ENCODE data around the gene CST6.

CST6 gene

GRCh38 chr11:66011785-66012303 is at the start of gene CST6:
Gene CST6 (plus strand): TSS chr11:66012008. CDS start chr11:66012045, 37 bp downstream.
- no peak for DNase-seq (ENCODE audit: low spot score)

- DNase-seq (ENCODE audit: low spot score) = peak; percentile 18
Observed at GRCh38 chr11:65962141-65962564, 49.7 kb upstream of the CST6 start.

GRCh38 chr11:65964906-65965305 is 46.9 kb upstream of the CST6 start:
- no peak for DNase-seq (ENCODE audit: low spot score)

- DNase-seq (ENCODE audit: low spot score) = no peak
Observed at GRCh38 chr11:65965986-65966762, 45.6 kb upstream of the CST6 start.

GRCh38 chr11:65967329-65967934 is 44.4 kb upstream of the CST6 start:
- no peak for DNase-seq (ENCODE audit: low spot score)

- DNase-seq (ENCODE audit: low spot score) = no peak
Observed at GRCh38 chr11:65968600-65969482, 43.0 kb upstream of the CST6 start.

GRCh38 chr11:65972116-65972515 is 39.7 kb upstream of the CST6 start:
- DNase-seq (ENCODE audit: low spot score) = no peak

- peak; percentile 63 for DNase-seq (ENCODE audit: low spot score)
Observed at GRCh38 chr11:65973439-65974110, 38.2 kb upstream of the CST6 start.

- no peak for DNase-seq (ENCODE audit: low spot score)
Observed at GRCh38 chr11:65975771-65976170, 36.0 kb upstream of the CST6 start.

- DNase-seq (ENCODE audit: low spot score) = no peak
Observed at GRCh38 chr11:65976216-65977176, 35.3 kb upstream of the CST6 start.

- DNase-seq (ENCODE audit: low spot score) = no peak
Observed at GRCh38 chr11:65977621-65978390, 34.0 kb upstream of the CST6 start.

GRCh38 chr11:65978391-65979238 is 33.2 kb upstream of the CST6 start:
- DNase-seq (ENCODE audit: low spot score) = no peak

- no peak for DNase-seq (ENCODE audit: low spot score)
Observed at GRCh38 chr11:65979261-65979759, 32.5 kb upstream of the CST6 start.

- DNase-seq (ENCODE audit: low spot score) = no peak
Observed at GRCh38 chr11:65981101-65981740, 30.6 kb upstream of the CST6 start.

GRCh38 chr11:65981972-65982823 is 29.6 kb upstream of the CST6 start:
- DNase-seq (ENCODE audit: low spot score) = no peak

- DNase-seq (ENCODE audit: low spot score) = no peak
Observed at GRCh38 chr11:65982824-65983588, 28.8 kb upstream of the CST6 start.
